K562 (cell line): ENCODE measurements around the gene ASCL2. TPM values are rescaled to one million over a fixed set of nuclear protein-coding genes. Genes with fewer than 3 reads are reported as not detected.

ENCODE experiments used
- BCOR ChIP-seq: fragments of 450-650 bp; IDR thresholded peaks from 2 replicates; pipeline ENCODE4 v1.6.1; 2016
- CEBPG ChIP-seq, 3 experiments: fragments of 200-800 bp in 1 of 3; sonication (Bioruptor generic) in 1 of 3; sonication (generic) in 1 of 3; formaldehyde crosslinking in 1 of 3; IDR thresholded peaks in 2 of 3; conservative IDR thresholded peaks in 1 of 3; 2 replicates each; pipeline versions ENCODE4 v1.6.1 to v1.8.0; 2016 to 2022; ENCODE audit warnings: missing compliant biosample characterization in 2 of 3, missing genetic modification characterization in 2 of 3, mild to moderate bottlenecking in 1 of 3, missing genetic modification reagents in 1 of 3
- CXXC5 ChIP-seq: fragments of 250-450 bp; sonication (Bioruptor Pico); IDR thresholded peaks from 2 replicates; pipeline ENCODE4 v1.8.0; 2022; ENCODE audit warnings: inconsistent platforms, mild to moderate bottlenecking, moderate library complexity
- KAT8 ChIP-seq: fragments of 450-650 bp; IDR thresholded peaks from 2 replicates; pipeline ENCODE4 v1.6.1; 2016; ENCODE audit warnings: low read depth, mild to moderate bottlenecking
- MAZ ChIP-seq, 2 experiments: fragments of 450-650 bp in 1 of 2; sonication (generic) in 1 of 2; formaldehyde crosslinking; IDR thresholded peaks in 1 of 2; conservative IDR thresholded peaks in 1 of 2; 2 replicates each; pipeline versions ENCODE4 v1.4.0 to v1.5.0; 2020; ENCODE audit warnings: mild to moderate bottlenecking in 1 of 2, missing genetic modification reagents in 1 of 2
- MITF ChIP-seq: IDR thresholded peaks from 2 replicates; pipeline ENCODE4 v1.6.1; 2014; ENCODE audit warnings: antibody characterized with exemption
- NEUROD1 ChIP-seq: fragments of 150-350 bp; IDR thresholded peaks from 2 replicates; pipeline ENCODE4 v1.6.1; 2014; ENCODE audit warnings: borderline replicate concordance, low read length, low read depth; ENCODE audit not compliant: partially characterized antibody
- NR2F6 ChIP-seq: fragments of 450-650 bp; formaldehyde crosslinking; IDR thresholded peaks from 2 replicates; pipeline ENCODE4 v1.4.0; 2020; ENCODE audit warnings: mild to moderate bottlenecking
- RBBP5 ChIP-seq: fragments of 200-600 bp; sonication (generic); IDR thresholded peaks from 2 replicates; pipeline ENCODE4 v1.6.1; 2012; ENCODE audit warnings: borderline replicate concordance, mild to moderate bottlenecking, low read length, control low read depth, inconsistent platforms; ENCODE audit not compliant: insufficient read depth, poor library complexity, severe bottlenecking
- TEAD4 ChIP-seq, 2 experiments: sonication (generic) in 1 of 2; formaldehyde crosslinking in 1 of 2; IDR thresholded peaks; 2 replicates each; pipeline versions ENCODE4 v1.6.1 to v1.8.0; 2012 to 2022; ENCODE audit warnings: borderline replicate concordance in 1 of 2, inconsistent platforms in 1 of 2, low read length in 1 of 2, mild to moderate bottlenecking in 1 of 2, missing genetic modification reagents in 1 of 2
- ZBTB40 ChIP-seq, 2 experiments: fragments of 450-650 bp in 1 of 2; sonication (generic) in 1 of 2; formaldehyde crosslinking in 1 of 2; IDR thresholded peaks; 2 replicates each; pipeline versions ENCODE4 v1.7.1 to v1.9.0; 2016 to 2022; ENCODE audit warnings: inconsistent platforms in 1 of 2, mild to moderate bottlenecking in 1 of 2, missing genetic modification reagents in 1 of 2
- polyA plus RNA-seq, 8 experiments: library from polyadenylated mRNA; depleted of rRNA in 4 of 8; stranded (reverse) in 5 of 8; unstranded in 3 of 8; fragments of >200 nt; fragmentation: Nextera tagmentation in 2 of 8; fragmentation: Illumina TruSeq in 1 of 8; extraction: Ambion mirVana in 2 of 8; extraction: Trizol in 1 of 8; gene quantifications; 2 replicates each; pipeline versions ENCODE4 v1.2.1 to v1.2.3, GENCODE V29; 2011 to 2014; ENCODE audit warnings: inconsistent platforms in 1 of 8, missing spikeins in 1 of 8
- total RNA-seq, 7 experiments: library from RNA; depleted of rRNA in 6 of 7; stranded (reverse); fragments of >200 nt in 6 of 7; fragmentation: Illumina TruSeq in 2 of 7; extraction: Trizol in 2 of 7; gene quantifications; 2 replicates each; pipeline versions ENCODE4 v1.2.1 to v1.2.3, GENCODE V29; 2011 to 2021; ENCODE audit warnings: low replicate concordance in 1 of 7

The ASCL2 gene
- total and polyA plus RNA-seq, 9 of the 15 experiments (the other 6 are each of a cell fraction or from before 2014, with no cell fraction given): 0.11 to 1.4 (median 0.36) TPM; not detected in 2

DNA sequence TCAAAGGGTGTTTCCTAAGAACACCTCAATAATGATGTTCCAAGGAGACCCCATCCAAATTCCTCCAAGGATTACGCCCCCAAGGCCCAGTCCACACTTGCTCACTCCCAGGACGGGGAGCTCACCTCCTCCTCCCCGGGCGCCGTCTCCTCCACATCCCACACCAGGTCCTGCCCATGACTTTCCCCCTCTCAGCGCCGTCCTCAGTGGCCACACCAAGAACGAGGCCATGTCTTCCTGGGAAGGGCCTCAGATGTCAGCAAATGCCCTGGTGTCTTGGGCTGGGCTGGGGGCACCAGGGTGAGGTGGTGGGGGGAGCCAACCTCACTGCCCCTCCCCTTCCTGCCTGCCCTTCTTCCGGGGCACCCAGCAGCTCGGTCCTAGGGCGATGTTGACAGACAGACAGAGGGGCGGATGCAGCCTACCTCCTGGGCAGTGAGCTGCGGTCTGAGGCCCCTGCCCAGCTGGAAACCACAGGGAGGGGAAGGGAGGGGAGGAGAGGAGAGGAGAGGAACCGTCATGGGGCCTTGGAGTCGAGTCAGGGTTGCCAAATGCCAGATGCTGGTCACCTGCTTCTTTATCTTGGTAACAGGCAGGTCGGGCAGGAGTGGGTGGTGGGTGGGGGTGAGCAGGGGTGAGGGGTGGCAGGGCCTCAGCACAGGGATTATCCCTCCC, 31.4 kb upstream of the ASCL2 start, which contains the start of the genes C11orf21 and TSPAN32 (continued):
- TF ChIP-seq MITF (peak; percentile 46; the same call in 1 of the 2 replicates), BCOR (peak; percentile 38; the same call in 1 of the 2 replicates), CXXC5 (CRISPR knock-in tag) (0 out of 2 replicates have a peak, but pooled peaks have one; percentile 17), RBBP5 (peak; percentile 17), NEUROD1 (peak; percentile 29), CEBPG (CRISPR knock-in tag; IDR thresholded peaks at IDR 0.05) (no peak), CEBPG (tag; conservative IDR thresholded peaks at IDR 0.05 in 1 of 2, IDR thresholded peaks at IDR 0.05 in 1 of 2) (0 out of 4 replicates have a peak, but pooled peaks of 1 of the 2 experiments have one; percentile 17), ZBTB40 (IDR thresholded peaks at IDR 0.05) (peak; percentile 48; the same call in 1 of the 2 replicates), ZBTB40 (CRISPR knock-in tag; IDR thresholded peaks at IDR 0.05) (no peak), TEAD4 (IDR thresholded peaks at IDR 0.05; ENCODE audit: low read length) (peak; percentile 47; the same call in 1 of the 2 replicates), TEAD4 (CRISPR knock-in tag; IDR thresholded peaks at IDR 0.05; ENCODE audit: borderline replicate concordance) (no peak), KAT8 (no peak), MAZ (CRISPR knock-in tag; conservative IDR thresholded peaks at IDR 0.05 in 1 of 2, IDR thresholded peaks at IDR 0.05 in 1 of 2) (peak; percentile 69 to 96), NR2F6 (no peak)
